GM23338 (cell line): ENCODE measurements around the gene ZNF275. TPM values are rescaled to one million over a fixed set of nuclear protein-coding genes. Genes with fewer than 3 reads are reported as not detected.

Source experiments
- ATAC-seq: fragments of 200-7000 bp; cut with Tn5 transposase; 3 replicates; pipeline ENCODE4 v1.9.1; 2020
- DNase-seq: peaks from one replicate; pipeline ENCODE4 v3.0.0-alpha.2; 2015; ENCODE audit warnings: low spot score
- H2AFZ ChIP-seq: fragments of 200-600 bp; sonication (generic); 2 replicates; pipeline ENCODE4 v1.8.0; 2016; ENCODE audit warnings: antibody characterized with exemption, mild to moderate bottlenecking, moderate library complexity
- H3F3A ChIP-seq: fragments of 200-600 bp; sonication (generic); replicated peaks from 2 replicates; pipeline ENCODE4 v1.8.0; 2017; ENCODE audit warnings: antibody characterized with exemption, mixed run types, low read depth
- H3K27ac ChIP-seq: fragments of 200-600 bp; sonication (generic); 2 replicates; pipeline ENCODE4 v1.6.1; 2016; ENCODE audit warnings: low read depth
- H3K27me3 ChIP-seq: fragments of 200-600 bp; sonication (generic); 2 replicates; pipeline ENCODE4 v1.8.0; 2016; ENCODE audit warnings: mild to moderate bottlenecking, mixed run types, moderate library complexity; ENCODE audit not compliant: insufficient read depth
- H3K36me3 ChIP-seq: fragments of 200-600 bp; sonication (generic); 2 replicates; pipeline ENCODE4 v1.8.0; 2016; ENCODE audit warnings: mild to moderate bottlenecking; ENCODE audit not compliant: insufficient read depth
- H3K4me1 ChIP-seq: fragments of 200-600 bp; sonication (generic); 2 replicates; pipeline ENCODE4 v1.8.0; 2016; ENCODE audit warnings: mild to moderate bottlenecking, moderate library complexity; ENCODE audit not compliant: insufficient read depth
- H3K4me2 ChIP-seq: fragments of 200-600 bp; sonication (generic); 2 replicates; pipeline ENCODE4 v1.7.1; 2017; ENCODE audit warnings: mixed run types
- H3K4me3 ChIP-seq: fragments of 200-600 bp; sonication (generic); 2 replicates; pipeline ENCODE4 v1.6.1; 2016; ENCODE audit warnings: mixed run types
- H3K79me2 ChIP-seq: fragments of 200-600 bp; sonication (generic); replicated peaks from 2 replicates; pipeline ENCODE4 v1.8.0; 2017; ENCODE audit warnings: mild to moderate bottlenecking; ENCODE audit not compliant: insufficient read depth
- H3K9me2 ChIP-seq: fragments of 200-600 bp; sonication (generic); 2 replicates; pipeline ENCODE4 v1.8.0; 2017; ENCODE audit not compliant: insufficient read depth
- H4K20me1 ChIP-seq: fragments of 200-600 bp; sonication (generic); replicated peaks from 2 replicates; pipeline ENCODE4 v1.8.0; 2017; ENCODE audit warnings: mild to moderate bottlenecking; ENCODE audit not compliant: insufficient read depth
- H3K27ac Mint-ChIP-seq: 2 replicates; pipeline ENCODE4 v1.8.0; 2020; ENCODE audit warnings: inconsistent platforms, mild to moderate bottlenecking, moderate library complexity, mixed read lengths
- H3K27me3 Mint-ChIP-seq: 3 replicates; pipeline ENCODE4 v1.8.0; 2022; ENCODE audit warnings: low read depth, mild to moderate bottlenecking, moderate library complexity, mixed read lengths, inconsistent platforms; ENCODE audit not compliant: insufficient read depth, poor library complexity
- H3K36me3 Mint-ChIP-seq: 3 replicates; pipeline ENCODE4 v1.8.0; 2021; ENCODE audit warnings: low read depth, mild to moderate bottlenecking, inconsistent platforms, moderate library complexity, mixed read lengths
- H3K4me1 Mint-ChIP-seq: 3 replicates; pipeline ENCODE4 v1.8.0; 2020; ENCODE audit warnings: mild to moderate bottlenecking, inconsistent platforms, mixed read lengths
- H3K4me3 Mint-ChIP-seq: 3 replicates; pipeline ENCODE4 v1.8.0; 2021; ENCODE audit warnings: moderate library complexity, mild to moderate bottlenecking, inconsistent platforms, mixed read lengths
- H3K9me3 Mint-ChIP-seq: 3 replicates; pipeline ENCODE4 v1.8.0; 2020; ENCODE audit warnings: moderate library complexity, mild to moderate bottlenecking, inconsistent platforms, mixed read lengths
- CREB1 ChIP-seq: fragments of 250-450 bp; sonication (Bioruptor Pico); IDR thresholded peaks from 2 replicates; pipeline ENCODE4 v1.5.0; 2020; ENCODE audit warnings: low read depth, mild to moderate bottlenecking, moderate library complexity
- EZH2 ChIP-seq: fragments of 200-600 bp; sonication (generic); IDR thresholded peaks from one replicate; pipeline ENCODE4 v1.8.0; 2017; ENCODE audit warnings: antibody characterized with exemption, mild to moderate bottlenecking, low read depth; ENCODE audit not compliant: unreplicated experiment
- EZH2phosphoT487 ChIP-seq: fragments of 200-600 bp; sonication (generic); IDR thresholded peaks from one replicate; pipeline ENCODE4 v1.8.1; 2018; ENCODE audit warnings: antibody characterized with exemption; ENCODE audit not compliant: unreplicated experiment
- JUNB ChIP-seq: IDR thresholded peaks from one replicate; pipeline ENCODE4 v1.6.1; 2016; ENCODE audit warnings: antibody characterized with exemption; ENCODE audit not compliant: unreplicated experiment
- NANOG ChIP-seq: IDR thresholded peaks from 2 replicates; pipeline ENCODE4 v1.6.1; 2016; ENCODE audit warnings: antibody characterized with exemption, borderline replicate concordance
- POLR2AphosphoS5 ChIP-seq: IDR thresholded peaks from 2 replicates; pipeline ENCODE4 v1.6.1; 2016; ENCODE audit warnings: antibody characterized with exemption, low read depth
- STAT1 ChIP-seq: IDR thresholded peaks from one replicate; pipeline ENCODE4 v1.6.1; 2016; ENCODE audit warnings: antibody characterized with exemption; ENCODE audit not compliant: unreplicated experiment
- ZNF114 ChIP-seq: fragments of 250-450 bp; sonication (Bioruptor Pico); IDR thresholded peaks from 2 replicates; pipeline ENCODE4 v1.5.0; 2020; ENCODE audit warnings: mild to moderate bottlenecking, moderate library complexity
- ZNF331 ChIP-seq: fragments of 250-450 bp; sonication (Bioruptor Pico); IDR thresholded peaks from 2 replicates; pipeline ENCODE4 v1.5.0; 2020; ENCODE audit warnings: low read depth, mild to moderate bottlenecking, moderate library complexity
- polyA plus RNA-seq: library from polyadenylated mRNA; unstranded; fragments of >200 nt; fragmentation: Nextera tagmentation; extraction: Ambion mirVana; gene quantifications from 2 replicates; pipeline ENCODE4 v1.2.1, GENCODE V29; 2016
- total RNA-seq: library from RNA; depleted of rRNA; stranded (reverse); fragments of >200 nt; shearing (Covaris generic); gene quantifications from 2 replicates; pipeline ENCODE4 v1.2.3, GENCODE V29; 2014
- TF ChIP-seq, protein P1 (sequence below): IDR thresholded peaks from one replicate; pipeline ENCODE4 v1.6.1; 2018; ENCODE audit warnings: antibody characterized with exemption; ENCODE audit not compliant: unreplicated experiment
- TF ChIP-seq, protein P2 (sequence below): IDR thresholded peaks from 2 replicates; pipeline ENCODE4 v1.6.1; 2016; ENCODE audit warnings: antibody characterized with exemption
- TF ChIP-seq, protein P3 (sequence below): fragments of 250-450 bp; sonication (Bioruptor Pico); IDR thresholded peaks from 2 replicates; pipeline ENCODE4 v1.5.0; 2020; ENCODE audit warnings: mild to moderate bottlenecking, moderate library complexity
- TF ChIP-seq, protein P4 (sequence below), 2 experiments: fragments of 200-600 bp in 1 of 2; sonication (generic) in 1 of 2; conservative IDR thresholded peaks; 2 replicates each; pipeline versions ENCODE4 v1.5.1 to v1.6.1; 2016 to 2017; ENCODE audit warnings: antibody characterized with exemption in 2 of 2, low read depth in 2 of 2, mild to moderate bottlenecking in 2 of 2, moderate library complexity in 1 of 2

ZNF275 gene
- total and polyA plus RNA-seq, 2 experiments from 2014 or later, result 3.2 to 12.3 TPM

DNA sequence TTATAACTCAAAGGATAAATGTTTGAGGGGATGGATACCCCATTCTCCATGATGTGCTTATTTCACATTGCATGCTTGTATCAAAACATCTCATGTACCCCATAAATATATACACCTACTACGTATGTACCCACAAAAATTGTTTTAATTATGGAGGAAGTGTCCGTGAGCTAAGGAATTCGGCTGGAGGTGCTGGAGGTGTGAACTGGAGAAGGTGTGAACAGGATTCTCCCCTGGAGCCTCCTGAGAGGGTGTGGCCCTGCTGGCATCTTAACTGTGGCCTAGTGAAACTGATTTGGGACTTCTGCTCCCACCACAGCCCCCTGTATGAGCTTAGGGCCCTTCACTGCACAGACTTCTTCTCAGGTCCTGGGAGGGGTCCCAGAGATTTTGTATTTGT is 43.8 kb downstream of the ZNF275 start:
- ATAC-seq (no peak), DNase-seq (no peak)
- Histone ChIP-seq H4K20me1 (no peaks in the 10 kb centered on the region), H3K36me3 (no peaks in the 10 kb centered on the region), H3K27ac (no peak overlapping the region), H2AFZ (no peak overlapping the region), H3K4me2 (no peak overlapping the region), H3K4me3 (no peak overlapping the region), H3K9me2 (no peaks in the 10 kb centered on the region), H3F3A (no peaks in the 10 kb centered on the region), H3K27me3 (no peaks in the 10 kb centered on the region), H3K79me2 (no peaks in the 10 kb centered on the region), H3K4me1 (no peaks in the 10 kb centered on the region)
- Mint-ChIP-seq H3K27me3 (peaks cover 3% of the 10 kb centered on the region), H3K4me1 (peaks cover 6% of the 10 kb centered on the region; the same call in 2 of the 3 replicates), H3K36me3 (peaks cover 3% of the 10 kb centered on the region; the same call in 2 of the 3 replicates), H3K9me3 (peaks cover 6% of the 10 kb centered on the region; the same call in 2 of the 3 replicates), H3K4me3 (no peak overlapping the region), H3K27ac (no peak overlapping the region)
- no peak for TF ChIP-seq NANOG
- no peak for TF ChIP-seq ZNF331 (CRISPR knock-in tag)
- no peak for TF ChIP-seq STAT1
- no peak for TF ChIP-seq EZH2
- TF ChIP-seq, protein P1, sequence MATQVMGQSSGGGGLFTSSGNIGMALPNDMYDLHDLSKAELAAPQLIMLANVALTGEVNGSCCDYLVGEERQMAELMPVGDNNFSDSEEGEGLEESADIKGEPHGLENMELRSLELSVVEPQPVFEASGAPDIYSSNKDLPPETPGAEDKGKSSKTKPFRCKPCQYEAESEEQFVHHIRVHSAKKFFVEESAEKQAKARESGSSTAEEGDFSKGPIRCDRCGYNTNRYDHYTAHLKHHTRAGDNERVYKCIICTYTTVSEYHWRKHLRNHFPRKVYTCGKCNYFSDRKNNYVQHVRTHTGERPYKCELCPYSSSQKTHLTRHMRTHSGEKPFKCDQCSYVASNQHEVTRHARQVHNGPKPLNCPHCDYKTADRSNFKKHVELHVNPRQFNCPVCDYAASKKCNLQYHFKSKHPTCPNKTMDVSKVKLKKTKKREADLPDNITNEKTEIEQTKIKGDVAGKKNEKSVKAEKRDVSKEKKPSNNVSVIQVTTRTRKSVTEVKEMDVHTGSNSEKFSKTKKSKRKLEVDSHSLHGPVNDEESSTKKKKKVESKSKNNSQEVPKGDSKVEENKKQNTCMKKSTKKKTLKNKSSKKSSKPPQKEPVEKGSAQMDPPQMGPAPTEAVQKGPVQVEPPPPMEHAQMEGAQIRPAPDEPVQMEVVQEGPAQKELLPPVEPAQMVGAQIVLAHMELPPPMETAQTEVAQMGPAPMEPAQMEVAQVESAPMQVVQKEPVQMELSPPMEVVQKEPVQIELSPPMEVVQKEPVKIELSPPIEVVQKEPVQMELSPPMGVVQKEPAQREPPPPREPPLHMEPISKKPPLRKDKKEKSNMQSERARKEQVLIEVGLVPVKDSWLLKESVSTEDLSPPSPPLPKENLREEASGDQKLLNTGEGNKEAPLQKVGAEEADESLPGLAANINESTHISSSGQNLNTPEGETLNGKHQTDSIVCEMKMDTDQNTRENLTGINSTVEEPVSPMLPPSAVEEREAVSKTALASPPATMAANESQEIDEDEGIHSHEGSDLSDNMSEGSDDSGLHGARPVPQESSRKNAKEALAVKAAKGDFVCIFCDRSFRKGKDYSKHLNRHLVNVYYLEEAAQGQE, result no peak
- TF ChIP-seq ZNF114 (CRISPR knock-in tag), result no peak
- TF ChIP-seq POLR2AphosphoS5, result no peak
- no peak for TF ChIP-seq CREB1 (CRISPR knock-in tag)
- TF ChIP-seq, protein P2, sequence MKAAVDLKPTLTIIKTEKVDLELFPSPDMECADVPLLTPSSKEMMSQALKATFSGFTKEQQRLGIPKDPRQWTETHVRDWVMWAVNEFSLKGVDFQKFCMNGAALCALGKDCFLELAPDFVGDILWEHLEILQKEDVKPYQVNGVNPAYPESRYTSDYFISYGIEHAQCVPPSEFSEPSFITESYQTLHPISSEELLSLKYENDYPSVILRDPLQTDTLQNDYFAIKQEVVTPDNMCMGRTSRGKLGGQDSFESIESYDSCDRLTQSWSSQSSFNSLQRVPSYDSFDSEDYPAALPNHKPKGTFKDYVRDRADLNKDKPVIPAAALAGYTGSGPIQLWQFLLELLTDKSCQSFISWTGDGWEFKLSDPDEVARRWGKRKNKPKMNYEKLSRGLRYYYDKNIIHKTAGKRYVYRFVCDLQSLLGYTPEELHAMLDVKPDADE, result no peak
- TF ChIP-seq EZH2phosphoT487, result no peak
- TF ChIP-seq, protein P3, sequence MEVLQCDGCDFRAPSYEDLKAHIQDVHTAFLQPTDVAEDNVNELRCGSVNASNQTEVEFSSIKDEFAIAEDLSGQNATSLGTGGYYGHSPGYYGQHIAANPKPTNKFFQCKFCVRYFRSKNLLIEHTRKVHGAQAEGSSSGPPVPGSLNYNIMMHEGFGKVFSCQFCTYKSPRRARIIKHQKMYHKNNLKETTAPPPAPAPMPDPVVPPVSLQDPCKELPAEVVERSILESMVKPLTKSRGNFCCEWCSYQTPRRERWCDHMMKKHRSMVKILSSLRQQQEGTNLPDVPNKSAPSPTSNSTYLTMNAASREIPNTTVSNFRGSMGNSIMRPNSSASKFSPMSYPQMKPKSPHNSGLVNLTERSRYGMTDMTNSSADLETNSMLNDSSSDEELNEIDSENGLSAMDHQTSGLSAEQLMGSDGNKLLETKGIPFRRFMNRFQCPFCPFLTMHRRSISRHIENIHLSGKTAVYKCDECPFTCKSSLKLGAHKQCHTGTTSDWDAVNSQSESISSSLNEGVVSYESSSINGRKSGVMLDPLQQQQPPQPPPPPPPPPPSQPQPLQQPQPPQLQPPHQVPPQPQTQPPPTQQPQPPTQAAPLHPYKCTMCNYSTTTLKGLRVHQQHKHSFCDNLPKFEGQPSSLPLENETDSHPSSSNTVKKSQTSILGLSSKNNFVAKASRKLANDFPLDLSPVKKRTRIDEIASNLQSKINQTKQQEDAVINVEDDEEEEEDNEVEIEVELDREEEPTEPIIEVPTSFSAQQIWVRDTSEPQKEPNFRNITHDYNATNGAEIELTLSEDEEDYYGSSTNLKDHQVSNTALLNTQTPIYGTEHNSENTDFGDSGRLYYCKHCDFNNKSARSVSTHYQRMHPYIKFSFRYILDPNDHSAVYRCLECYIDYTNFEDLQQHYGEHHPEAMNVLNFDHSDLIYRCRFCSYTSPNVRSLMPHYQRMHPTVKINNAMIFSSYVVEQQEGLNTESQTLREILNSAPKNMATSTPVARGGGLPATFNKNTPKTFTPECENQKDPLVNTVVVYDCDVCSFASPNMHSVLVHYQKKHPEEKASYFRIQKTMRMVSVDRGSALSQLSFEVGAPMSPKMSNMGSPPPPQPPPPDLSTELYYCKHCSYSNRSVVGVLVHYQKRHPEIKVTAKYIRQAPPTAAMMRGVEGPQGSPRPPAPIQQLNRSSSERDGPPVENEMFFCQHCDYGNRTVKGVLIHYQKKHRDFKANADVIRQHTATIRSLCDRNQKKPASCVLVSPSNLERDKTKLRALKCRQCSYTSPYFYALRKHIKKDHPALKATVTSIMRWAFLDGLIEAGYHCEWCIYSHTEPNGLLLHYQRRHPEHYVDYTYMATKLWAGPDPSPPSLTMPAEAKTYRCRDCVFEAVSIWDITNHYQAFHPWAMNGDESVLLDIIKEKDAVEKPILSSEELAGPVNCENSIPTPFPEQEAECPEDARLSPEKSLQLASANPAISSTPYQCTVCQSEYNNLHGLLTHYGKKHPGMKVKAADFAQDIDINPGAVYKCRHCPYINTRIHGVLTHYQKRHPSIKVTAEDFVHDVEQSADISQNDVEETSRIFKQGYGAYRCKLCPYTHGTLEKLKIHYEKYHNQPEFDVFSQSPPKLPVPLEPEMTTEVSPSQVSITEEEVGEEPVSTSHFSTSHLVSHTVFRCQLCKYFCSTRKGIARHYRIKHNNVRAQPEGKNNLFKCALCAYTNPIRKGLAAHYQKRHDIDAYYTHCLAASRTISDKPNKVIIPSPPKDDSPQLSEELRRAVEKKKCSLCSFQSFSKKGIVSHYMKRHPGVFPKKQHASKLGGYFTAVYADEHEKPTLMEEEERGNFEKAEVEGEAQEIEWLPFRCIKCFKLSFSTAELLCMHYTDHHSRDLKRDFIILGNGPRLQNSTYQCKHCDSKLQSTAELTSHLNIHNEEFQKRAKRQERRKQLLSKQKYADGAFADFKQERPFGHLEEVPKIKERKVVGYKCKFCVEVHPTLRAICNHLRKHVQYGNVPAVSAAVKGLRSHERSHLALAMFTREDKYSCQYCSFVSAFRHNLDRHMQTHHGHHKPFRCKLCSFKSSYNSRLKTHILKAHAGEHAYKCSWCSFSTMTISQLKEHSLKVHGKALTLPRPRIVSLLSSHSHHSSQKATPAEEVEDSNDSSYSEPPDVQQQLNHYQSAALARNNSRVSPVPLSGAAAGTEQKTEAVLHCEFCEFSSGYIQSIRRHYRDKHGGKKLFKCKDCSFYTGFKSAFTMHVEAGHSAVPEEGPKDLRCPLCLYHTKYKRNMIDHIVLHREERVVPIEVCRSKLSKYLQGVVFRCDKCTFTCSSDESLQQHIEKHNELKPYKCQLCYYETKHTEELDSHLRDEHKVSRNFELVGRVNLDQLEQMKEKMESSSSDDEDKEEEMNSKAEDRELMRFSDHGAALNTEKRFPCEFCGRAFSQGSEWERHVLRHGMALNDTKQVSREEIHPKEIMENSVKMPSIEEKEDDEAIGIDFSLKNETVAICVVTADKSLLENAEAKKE, result no peak
- no peak for TF ChIP-seq JUNB
- TF ChIP-seq, protein P4, sequence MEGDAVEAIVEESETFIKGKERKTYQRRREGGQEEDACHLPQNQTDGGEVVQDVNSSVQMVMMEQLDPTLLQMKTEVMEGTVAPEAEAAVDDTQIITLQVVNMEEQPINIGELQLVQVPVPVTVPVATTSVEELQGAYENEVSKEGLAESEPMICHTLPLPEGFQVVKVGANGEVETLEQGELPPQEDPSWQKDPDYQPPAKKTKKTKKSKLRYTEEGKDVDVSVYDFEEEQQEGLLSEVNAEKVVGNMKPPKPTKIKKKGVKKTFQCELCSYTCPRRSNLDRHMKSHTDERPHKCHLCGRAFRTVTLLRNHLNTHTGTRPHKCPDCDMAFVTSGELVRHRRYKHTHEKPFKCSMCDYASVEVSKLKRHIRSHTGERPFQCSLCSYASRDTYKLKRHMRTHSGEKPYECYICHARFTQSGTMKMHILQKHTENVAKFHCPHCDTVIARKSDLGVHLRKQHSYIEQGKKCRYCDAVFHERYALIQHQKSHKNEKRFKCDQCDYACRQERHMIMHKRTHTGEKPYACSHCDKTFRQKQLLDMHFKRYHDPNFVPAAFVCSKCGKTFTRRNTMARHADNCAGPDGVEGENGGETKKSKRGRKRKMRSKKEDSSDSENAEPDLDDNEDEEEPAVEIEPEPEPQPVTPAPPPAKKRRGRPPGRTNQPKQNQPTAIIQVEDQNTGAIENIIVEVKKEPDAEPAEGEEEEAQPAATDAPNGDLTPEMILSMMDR (conservative IDR thresholded peaks at IDR 0.05; ENCODE audit: low read depth in 2 of 2), result no peak
